ENCODE results near the gene MYL7.
"Not testable (repeated sequence)": the region's sequence is repeated elsewhere in the genome, so short reads cannot be mapped to it uniquely, and the experiment has no call there.

MYL7 gene

GRCh38 chr7:44141221-44141850, at the start of gene MYL7:
TSS of gene MYL7 (minus strand) at chr7:44141332. CDS start at chr7:44141305, 27 bp downstream.
- no peak for DNase-seq

GRCh38 chr7:44189993-44190872, 49.1 kb upstream of the MYL7 start:
- no peak for DNase-seq

DNA sequence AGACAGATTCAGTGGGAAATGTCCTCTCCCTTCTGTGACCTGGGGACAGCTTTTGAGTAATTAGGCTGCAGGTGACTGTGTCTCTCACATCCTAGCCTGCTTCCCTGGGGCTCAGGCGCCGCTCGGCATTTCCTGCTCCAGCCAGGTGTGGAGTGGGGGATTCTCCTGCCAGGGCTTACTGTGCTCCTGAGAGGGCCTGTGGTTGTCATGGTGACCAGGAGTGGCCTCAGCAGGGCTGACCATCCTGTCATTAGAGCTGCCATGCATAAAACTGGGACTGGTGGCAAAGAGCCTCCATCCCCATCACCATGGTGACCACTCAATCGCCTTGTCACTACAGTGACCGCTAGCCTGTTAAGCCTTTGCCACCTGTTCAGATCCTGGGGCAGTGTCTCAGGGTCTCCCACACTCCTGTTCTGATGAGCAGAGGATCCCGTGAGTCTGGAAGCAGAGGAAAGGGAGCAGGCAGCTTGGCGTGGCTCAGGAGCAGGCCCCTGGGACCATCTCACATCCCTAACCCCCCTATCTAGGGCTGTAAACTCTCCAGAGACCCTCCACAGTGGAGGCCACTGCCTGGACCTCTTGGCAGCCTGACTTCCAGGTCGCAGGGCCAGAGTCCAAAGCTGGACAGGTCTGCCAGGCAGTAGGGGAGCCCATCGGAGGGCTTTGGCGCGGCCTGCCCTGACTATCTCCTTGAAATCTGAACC, 48.3 kb upstream of the MYL7 start, which contains the start of gene GCK:
Gene GCK (minus strand): TSS at position 154 of the 707 bp plus-strand sequence. CDS start 486 bp downstream, outside the sequence.
- DNase-seq, result no peak

DNA sequence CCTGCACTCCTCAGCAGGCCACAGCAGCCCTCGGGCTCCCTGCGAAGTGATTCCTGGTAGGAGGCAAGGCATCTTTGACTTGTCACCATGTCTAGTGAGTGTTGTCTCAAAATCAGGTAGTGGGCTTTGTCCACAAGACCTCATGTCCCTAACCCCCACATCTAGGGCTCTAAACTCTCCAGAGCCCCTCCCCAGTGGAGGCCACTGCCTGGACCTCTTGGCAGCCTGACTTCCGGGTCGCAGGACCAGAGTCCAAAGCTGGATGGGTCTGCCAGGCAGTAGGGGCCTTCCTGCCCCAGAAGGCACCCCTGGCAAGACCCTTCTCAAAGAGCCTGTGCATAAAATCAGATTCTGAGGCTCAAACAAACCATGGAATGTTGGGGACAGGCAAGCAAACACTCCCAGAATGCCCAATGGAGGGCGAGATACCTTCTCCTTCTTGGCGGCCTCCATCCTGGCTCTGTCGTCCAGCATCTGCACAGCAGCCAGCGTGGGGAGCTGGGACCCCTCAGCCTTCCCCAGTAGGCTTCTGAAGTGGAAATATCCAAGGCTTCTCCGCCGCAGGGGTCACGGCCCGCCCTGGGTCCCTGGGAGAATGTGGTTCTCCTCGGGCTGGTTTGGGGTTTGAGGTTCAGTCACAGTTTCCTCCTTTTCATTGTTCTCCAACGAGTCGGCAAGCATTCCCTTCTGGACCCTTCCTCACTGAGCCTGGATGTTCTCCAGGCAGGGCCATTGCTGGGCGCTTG, 47.5 kb upstream of the MYL7 start:
- no peak for DNase-seq

GRCh38 chr7:44187636-44188416, 46.7 kb upstream of the MYL7 start:
- no peak for DNase-seq

DNA sequence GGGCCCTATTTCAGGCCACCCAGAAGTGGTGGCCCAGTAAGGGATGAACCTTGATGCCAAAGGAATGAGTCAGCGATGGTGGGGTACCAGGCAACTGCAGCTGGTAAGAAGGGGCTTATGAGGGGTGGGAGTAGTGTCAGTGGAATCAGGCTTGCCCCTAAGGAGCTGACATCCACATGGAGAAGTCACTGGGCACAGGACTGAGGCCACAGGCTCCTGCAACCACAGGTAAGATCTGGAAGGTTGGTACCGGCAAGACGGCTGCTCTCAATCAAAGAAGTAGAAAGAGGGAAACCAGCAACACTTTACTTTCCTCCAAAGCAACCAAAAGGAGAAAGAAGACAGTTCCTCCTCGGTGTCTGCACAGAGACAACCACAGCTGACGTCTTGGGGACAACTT, 45.6 kb upstream of the MYL7 start:
- DNase-seq, result no peak

GRCh38 chr7:44185729-44186128, 44.6 kb upstream of the MYL7 start:
- no peak for DNase-seq

GRCh38 chr7:44184873-44185446, 43.8 kb upstream of the MYL7 start:
- no peak for DNase-seq

DNA sequence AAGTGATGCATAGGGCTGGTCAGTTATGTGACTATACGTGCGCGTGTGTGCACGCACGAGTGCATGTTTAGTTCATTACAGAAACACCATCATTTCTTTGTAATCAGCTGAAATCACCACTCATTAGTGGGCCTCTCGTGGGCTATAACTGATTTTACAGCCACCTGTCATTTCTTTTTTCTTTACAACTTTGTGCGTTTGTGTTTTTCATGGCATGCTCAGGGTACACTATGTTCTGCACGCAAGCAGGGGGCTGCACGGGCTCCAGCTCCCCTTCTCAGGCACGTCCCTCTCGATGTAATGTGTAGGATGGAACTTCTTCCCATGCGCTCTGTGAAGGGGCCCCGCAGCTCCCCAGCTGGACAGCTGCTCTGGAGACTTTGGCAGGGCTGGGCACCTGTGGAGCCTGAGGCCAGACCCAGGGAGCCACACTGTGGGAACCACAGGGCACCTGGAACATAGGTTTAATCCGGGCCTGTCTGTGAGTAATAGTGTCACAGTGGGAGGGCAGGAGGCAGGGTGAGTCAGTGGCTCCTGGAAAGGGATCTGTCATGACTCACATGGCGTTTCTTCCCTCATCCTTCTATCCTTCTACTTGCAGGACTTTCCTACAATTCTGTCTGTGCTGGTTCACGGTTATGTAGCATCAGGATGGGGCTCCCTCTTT, 43.2 kb upstream of the MYL7 start:
- no peak for DNase-seq

GRCh38 chr7:44183386-44183785, 42.3 kb upstream of the MYL7 start:
- no peak for DNase-seq

GRCh38 chr7:44182827-44183226, 41.7 kb upstream of the MYL7 start:
- no peak for DNase-seq

- DNase-seq, result no peak
Measured at GRCh38 chr7:44180631-44181030, 39.5 kb upstream of the MYL7 start.

GRCh38 chr7:44177570-44178131, 36.5 kb upstream of the MYL7 start:
- no peak for DNase-seq

DNA sequence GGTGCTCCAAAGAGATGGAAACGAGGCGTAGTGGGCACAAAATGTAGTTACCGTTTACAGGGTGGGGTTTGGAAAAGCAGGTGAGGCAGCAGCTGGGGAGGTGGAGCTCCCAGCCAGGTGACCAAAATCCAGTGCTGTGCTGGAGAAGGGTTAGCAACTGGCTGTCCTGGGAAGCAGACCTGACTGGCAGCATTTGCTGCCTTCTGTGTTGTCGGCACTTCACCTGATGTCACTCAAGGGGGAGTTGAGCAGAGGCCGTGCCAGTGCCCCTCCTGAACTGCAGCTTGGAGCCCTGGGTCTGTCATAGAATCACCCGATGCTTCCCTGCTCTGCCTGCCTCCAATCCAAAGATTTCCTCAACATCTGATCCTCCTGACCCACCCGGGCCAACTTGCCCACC, 35.4 kb upstream of the MYL7 start:
- no peak for DNase-seq

DNA sequence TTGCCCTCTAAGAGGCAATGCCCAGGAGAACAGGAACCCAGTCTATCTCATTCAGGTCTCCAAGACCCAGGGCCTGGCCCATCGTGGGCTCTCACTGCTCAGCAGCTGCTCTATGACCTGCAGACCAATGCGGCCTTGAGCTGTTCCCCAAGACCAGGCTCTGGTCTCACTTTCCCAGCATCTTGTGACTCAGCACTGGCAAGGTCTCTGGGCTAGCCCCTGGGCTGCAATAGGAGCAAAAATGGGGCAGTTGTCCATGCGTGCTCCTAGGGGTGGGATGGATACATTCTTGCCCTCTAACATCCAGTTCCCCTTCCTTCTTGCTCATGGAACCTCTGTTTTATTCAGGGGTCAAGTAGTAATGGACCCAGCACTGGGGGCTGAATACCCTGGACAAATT, 34.6 kb upstream of the MYL7 start:
- no peak for DNase-seq

GRCh38 chr7:44174694-44174948, 33.5 kb upstream of the MYL7 start:
- not testable (repeated sequence) for DNase-seq

DNA sequence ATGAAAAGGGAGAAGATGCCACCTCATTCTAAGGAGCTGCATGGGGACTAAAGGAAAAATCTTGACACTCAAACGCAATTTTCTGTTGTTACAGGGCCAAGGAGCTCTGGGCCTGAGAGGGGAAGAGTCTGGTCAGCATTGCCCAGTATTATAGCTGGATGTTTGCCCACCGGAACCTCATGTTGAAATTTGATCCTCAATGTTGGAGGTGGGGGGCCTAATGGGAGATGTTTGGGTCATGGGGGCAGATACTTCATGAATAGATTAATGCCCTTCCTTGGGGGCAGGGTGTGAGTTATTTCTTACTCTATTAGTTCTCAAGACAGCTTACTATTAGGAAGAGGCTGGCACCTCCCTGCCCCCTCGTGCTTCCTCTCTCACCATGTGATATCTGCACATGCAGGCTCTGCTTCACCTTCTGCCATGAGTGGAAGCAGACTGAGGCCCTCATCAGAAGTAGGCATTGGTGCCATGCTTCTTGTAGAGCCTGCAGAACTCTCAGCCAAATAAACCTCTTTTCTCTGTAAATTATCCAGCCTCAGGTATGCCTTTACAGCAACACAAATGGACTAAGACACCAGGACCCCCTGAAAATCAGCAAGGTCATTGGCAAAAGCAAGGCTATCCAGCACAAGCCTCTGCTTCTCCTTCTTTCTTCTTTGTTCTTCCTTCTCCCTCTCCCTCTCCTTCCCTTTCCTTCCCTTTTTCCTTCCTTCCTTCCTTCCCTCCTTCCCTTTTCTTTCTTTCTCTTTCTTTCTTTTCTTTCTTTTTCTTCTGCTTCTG, 33.0 kb upstream of the MYL7 start:
- DNase-seq, result no peak

DNA sequence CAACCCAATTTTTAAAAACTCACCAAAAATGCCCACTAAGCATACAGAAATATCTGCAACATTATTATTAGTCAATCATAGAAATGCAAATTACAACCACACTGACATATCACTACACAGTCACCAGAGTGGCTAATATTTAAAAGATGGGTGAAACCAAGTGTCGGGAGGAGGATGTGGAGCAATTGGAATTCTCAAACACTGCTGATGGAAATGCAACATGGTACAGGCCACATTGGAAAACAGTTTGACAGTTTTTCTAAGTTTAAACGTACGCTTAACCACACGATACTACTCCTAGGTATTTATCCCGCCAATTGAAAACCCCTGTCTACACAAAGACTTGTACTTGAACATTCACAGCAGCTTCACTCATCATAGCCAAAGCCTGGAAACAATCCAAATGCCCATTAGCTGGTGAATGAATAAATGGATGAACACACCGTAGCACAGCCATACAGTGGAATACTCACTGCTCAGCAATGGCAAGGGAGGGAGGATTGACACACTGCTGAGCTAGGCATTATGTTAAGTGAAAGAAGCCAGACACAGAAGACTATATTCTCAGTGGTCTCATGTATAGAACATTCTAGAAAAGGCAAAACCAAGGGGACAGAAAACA, 31.8 kb upstream of the MYL7 start:
- no peak for DNase-seq

- DNase-seq, result no peak
Measured at GRCh38 chr7:44172352-44172751, 31.2 kb upstream of the MYL7 start.

- not testable (repeated sequence) for DNase-seq
Measured at GRCh38 chr7:44171901-44172300, 30.8 kb upstream of the MYL7 start.
